Measurements from ENCODE around the gene CLDN20. TPM values are rescaled to one million over a fixed set of nuclear protein-coding genes. Genes with fewer than 3 reads are reported as not detected.
"Not testable (repeated sequence)": the region's sequence is repeated elsewhere in the genome, so short reads cannot be mapped to it uniquely, and the experiment has no call there.

The CLDN20 gene
- total RNA-seq, 4 donors from 2014 or later = not detected

GRCh38 chr6:155306958-155307357 is 43.1 kb downstream of the CLDN20 start:
- H3K36me3 ChIP-seq = peaks cover 0 to 41% (median 27%) of the 10 kb centered on the region in 4 donors
- WGBS = 90% methylated on average over 2 of the region's 2 CpGs
- no peak overlapping the region for H3K27ac ChIP-seq (replicated peaks in 1 of 4)
- no peak overlapping the region for H3K4me3 ChIP-seq
- no peaks in the 10 kb centered on the region for H3K27me3 ChIP-seq
- intact Hi-C loops (cut with DNase I) = no loop called here
- no peaks in the 10 kb centered on the region for H3K4me1 ChIP-seq
- DNase-seq (ENCODE audit: extremely low spot score) = no peak
- TF ChIP-seq CTCF (IDR thresholded peaks at IDR 0.05) (no peak), EP300 (IDR thresholded peaks at IDR 0.05) (no peak), POLR2A (IDR thresholded peaks at IDR 0.05; ENCODE audit: low read depth) (no peak), POLR2AphosphoS5 (IDR thresholded peaks at IDR 0.05) (no peak)
- no peaks in the 10 kb centered on the region for H3K9me3 ChIP-seq

GRCh38 chr6:155309150-155309549 is 45.3 kb downstream of the CLDN20 start:
- 89% methylated on average over 4 of the region's 4 CpGs for WGBS

GRCh38 chr6:155310596-155310995 is 46.8 kb downstream of the CLDN20 start:
- Histone ChIP-seq H3K9me3 (no peaks in the 10 kb centered on the region), H3K27me3 (no peaks in the 10 kb centered on the region), H3K36me3 (peaks cover 0 to 38% (median 27%) of the 10 kb centered on the region in 4 donors), H3K4me3 (no peak overlapping the region), H3K27ac (replicated peaks in 1 of 4) (no peak overlapping the region), H3K4me1 (peaks cover 4 to 24% (median 18%) of the 10 kb centered on the region in 4 donors)
- WGBS = 54% methylated on average over 2 of the region's 2 CpGs
- DNase-seq (ENCODE audit: extremely low spot score) = no peak
- TF ChIP-seq EP300 (IDR thresholded peaks at IDR 0.05) (no peak), POLR2A (IDR thresholded peaks at IDR 0.05; ENCODE audit: low read depth) (no peak), CTCF (IDR thresholded peaks at IDR 0.05) (no peak), POLR2AphosphoS5 (IDR thresholded peaks at IDR 0.05) (no peak)
- intact Hi-C loops (cut with DNase I) = no loop called here

More at GRCh38 chr6:155309150-155309549, 45.3 kb downstream of the CLDN20 start:
- H3K27me3 ChIP-seq = no peaks in the 10 kb centered on the region
- no peak for DNase-seq (ENCODE audit: extremely low spot score)
- H3K9me3 ChIP-seq = no peaks in the 10 kb centered on the region
- no peak overlapping the region for H3K4me3 ChIP-seq
- TF ChIP-seq POLR2A (IDR thresholded peaks at IDR 0.05; ENCODE audit: low read depth) (no peak), POLR2AphosphoS5 (IDR thresholded peaks at IDR 0.05) (no peak), CTCF (IDR thresholded peaks at IDR 0.05) (no peak), EP300 (IDR thresholded peaks at IDR 0.05) (no peak)
- intact Hi-C loops (cut with DNase I) = no loop called here
- H3K27ac ChIP-seq (replicated peaks in 1 of 4) = no peak overlapping the region
- H3K4me1 ChIP-seq = peaks cover 0 to 15% (median 11%) of the 10 kb centered on the region in 4 donors
- peaks cover 0 to 38% (median 27%) of the 10 kb centered on the region in 4 donors for H3K36me3 ChIP-seq

- H3K36me3 ChIP-seq = peaks cover 0 to 38% (median 27%) of the 10 kb centered on the region in 4 donors
- H3K4me1 ChIP-seq = peaks cover 5 to 25% (median 18%) of the 10 kb centered on the region in 4 donors
- 77% methylated on average over 6 of the region's 6 CpGs for WGBS
- no peak for DNase-seq (ENCODE audit: extremely low spot score)
- no peak overlapping the region for H3K27ac ChIP-seq (replicated peaks in 1 of 4)
- H3K9me3 ChIP-seq = no peaks in the 10 kb centered on the region
- no peak for TF ChIP-seq POLR2AphosphoS5 (IDR thresholded peaks at IDR 0.05)
- TF ChIP-seq EP300 (IDR thresholded peaks at IDR 0.05) = no peak
- TF ChIP-seq CTCF (IDR thresholded peaks at IDR 0.05) = no peak
- TF ChIP-seq POLR2A (IDR thresholded peaks at IDR 0.05; ENCODE audit: low read depth) = no peak
- H3K4me3 ChIP-seq = no peak overlapping the region
- intact Hi-C loops (cut with DNase I) = no loop called here
- H3K27me3 ChIP-seq = no peaks in the 10 kb centered on the region
These were observed 47.3 kb downstream of the CLDN20 start for GRCh38 chr6:155311086-155311485.

- no peaks in the 10 kb centered on the region for H3K27me3 ChIP-seq
- 96% methylated on average over 2 of the region's 2 CpGs for WGBS
- TF ChIP-seq CTCF (IDR thresholded peaks at IDR 0.05) (no peak), POLR2AphosphoS5 (IDR thresholded peaks at IDR 0.05) (no peak), EP300 (IDR thresholded peaks at IDR 0.05) (no peak), POLR2A (IDR thresholded peaks at IDR 0.05; ENCODE audit: low read depth) (no peak)
- H3K27ac ChIP-seq (replicated peaks in 1 of 4) = no peak overlapping the region
- no peak for DNase-seq (ENCODE audit: extremely low spot score)
- peaks cover 0 to 38% (median 26%) of the 10 kb centered on the region in 4 donors for H3K36me3 ChIP-seq
- H3K9me3 ChIP-seq = no peaks in the 10 kb centered on the region
- intact Hi-C loops (cut with DNase I) = no loop called here
- H3K4me1 ChIP-seq = peaks cover 5 to 25% (median 18%) of the 10 kb centered on the region in 4 donors
- H3K4me3 ChIP-seq = no peak overlapping the region
These were observed 47.8 kb downstream of the CLDN20 start for GRCh38 chr6:155311583-155311982.

GRCh38 chr6:155312950-155313349 is 49.1 kb downstream of the CLDN20 start:
- Histone ChIP-seq H3K4me1 (peaks cover 5 to 25% (median 18%) of the 10 kb centered on the region in 4 donors), H3K36me3 (peaks cover 0 to 25% (median 19%) of the 10 kb centered on the region in 4 donors), H3K4me3 (peak overlapping the region in 1 of 4 donors; percentile 79)
- intact Hi-C loops (cut with DNase I); H3K27ac ChIP-seq (replicated peaks in 1 of 4); H3K9me3 ChIP-seq; DNase-seq (ENCODE audit: extremely low spot score); H3K27me3 ChIP-seq: not testable (repeated sequence)
- 93% methylated on average over 7 of the region's 7 CpGs for WGBS
